DOHH2 (cell line): ENCODE data around the gene ALK.

Source experiments
- CTCF ChIP-seq: fragments of 200-600 bp; sonication (generic); IDR thresholded peaks from one replicate; pipeline ENCODE4 v1.5.1; 2014; ENCODE audit warnings: antibody characterized with exemption, mild to moderate bottlenecking, low read depth, low read length; ENCODE audit not compliant: poor library complexity, severe bottlenecking
- EZH2phosphoT487 ChIP-seq: fragments of 200-600 bp; sonication (generic); IDR thresholded peaks from 2 replicates; pipeline ENCODE4 v1.6.1; 2017; ENCODE audit warnings: borderline replicate concordance, mild to moderate bottlenecking, antibody characterized with exemption, low read length, moderate library complexity, mixed read lengths

DNA sequence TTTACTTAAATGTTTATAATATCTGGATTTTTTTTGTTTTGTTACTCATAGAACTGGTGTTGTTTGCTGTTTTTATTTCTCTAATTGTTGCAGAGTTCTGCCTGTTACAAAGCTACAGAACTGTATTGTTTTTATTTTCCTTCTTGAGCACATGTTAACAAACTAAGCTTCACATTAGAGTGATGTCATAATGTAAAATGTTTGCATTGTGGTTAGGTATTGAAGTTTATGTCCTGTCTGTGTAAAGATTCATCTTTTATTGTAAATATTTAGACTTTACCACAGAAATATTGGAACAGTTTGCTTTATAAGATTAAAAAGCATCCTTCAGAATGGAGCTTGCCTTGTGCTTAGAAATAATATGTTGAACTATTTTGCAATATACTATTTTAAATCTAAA lies 738.5 kb downstream of the ALK start:
- TF ChIP-seq CTCF (no peak), EZH2phosphoT487 (no peak)
